GM12878 (cell line): ENCODE measurements around the gene NLRP14.

Experiments
- EZH2 ChIP-seq: IDR thresholded peaks from 2 replicates; pipeline ENCODE4 v1.6.1; 2012; ENCODE audit warnings: low read depth, mild to moderate bottlenecking, control low read depth, inconsistent platforms, low read length, borderline replicate concordance; ENCODE audit not compliant: control insufficient read depth
- NFYA ChIP-seq: IDR thresholded peaks from 2 replicates; pipeline ENCODE4 v1.6.1; 2011; ENCODE audit warnings: low read depth, mild to moderate bottlenecking, low read length, improper control_type of control experiment, borderline replicate concordance
- POLR2A ChIP-seq: IDR thresholded peaks from 2 replicates; pipeline ENCODE4 v1.6.1; 2011; ENCODE audit warnings: low read depth, mild to moderate bottlenecking, low read length
- ZZZ3 ChIP-seq: IDR thresholded peaks from 2 replicates; pipeline ENCODE4 v1.6.1; 2011; ENCODE audit warnings: low read depth; ENCODE audit not compliant: control insufficient read depth, insufficient read length
- TF ChIP-seq, protein P1 (sequence below): IDR thresholded peaks from 2 replicates; pipeline ENCODE4 v1.6.1; 2011; ENCODE audit warnings: low read depth, low read length, improper control_type of control experiment, borderline replicate concordance
- TF ChIP-seq, protein P2 (sequence below): IDR thresholded peaks from 2 replicates; pipeline ENCODE4 v1.6.1; 2012; ENCODE audit warnings: low read depth, low read length, improper control_type of control experiment

DNA sequence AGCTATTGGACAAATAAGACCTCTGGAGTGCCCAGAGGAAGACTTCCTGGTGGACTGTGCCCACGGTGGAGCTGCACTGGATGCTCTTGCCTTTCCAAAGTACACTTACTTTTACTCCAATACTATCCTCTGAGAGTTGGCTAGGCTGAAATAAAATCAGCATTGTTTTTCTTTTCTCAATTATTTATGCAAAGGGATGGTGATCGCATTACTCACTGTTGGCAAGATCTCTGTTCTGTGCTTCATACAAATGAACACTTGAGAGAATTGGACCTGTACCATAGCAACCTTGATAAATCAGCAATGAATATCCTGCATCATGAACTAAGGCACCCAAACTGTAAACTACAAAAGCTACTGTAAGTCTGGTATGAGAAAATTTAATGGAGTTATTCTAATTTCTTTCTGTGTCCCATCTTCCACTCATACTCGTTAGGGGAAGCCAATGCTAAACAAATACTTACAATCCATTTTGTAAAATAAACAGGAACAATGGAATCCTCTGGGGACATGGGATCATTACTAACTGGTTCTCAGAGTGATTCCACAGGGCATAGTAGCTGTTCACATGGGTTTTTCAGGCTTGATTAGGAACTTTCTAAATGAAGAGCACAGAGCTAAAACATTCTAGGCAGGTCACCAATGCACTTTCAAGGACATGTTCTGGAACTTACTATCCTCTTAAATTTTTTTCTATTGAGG is 26.3 kb downstream of the NLRP14 start:
- TF ChIP-seq POLR2A (no peak), NFYA (no peak), ZZZ3 (no peak), EZH2 (no peak)
- TF ChIP-seq, protein P1, sequence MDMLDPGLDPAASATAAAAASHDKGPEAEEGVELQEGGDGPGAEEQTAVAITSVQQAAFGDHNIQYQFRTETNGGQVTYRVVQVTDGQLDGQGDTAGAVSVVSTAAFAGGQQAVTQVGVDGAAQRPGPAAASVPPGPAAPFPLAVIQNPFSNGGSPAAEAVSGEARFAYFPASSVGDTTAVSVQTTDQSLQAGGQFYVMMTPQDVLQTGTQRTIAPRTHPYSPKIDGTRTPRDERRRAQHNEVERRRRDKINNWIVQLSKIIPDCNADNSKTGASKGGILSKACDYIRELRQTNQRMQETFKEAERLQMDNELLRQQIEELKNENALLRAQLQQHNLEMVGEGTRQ: no peak
- TF ChIP-seq, protein P2, sequence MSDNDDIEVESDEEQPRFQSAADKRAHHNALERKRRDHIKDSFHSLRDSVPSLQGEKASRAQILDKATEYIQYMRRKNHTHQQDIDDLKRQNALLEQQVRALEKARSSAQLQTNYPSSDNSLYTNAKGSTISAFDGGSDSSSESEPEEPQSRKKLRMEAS: no peak
